ENCODE measurements around the gene TEX55. TPM values are rescaled to one million over a fixed set of nuclear protein-coding genes. Genes with fewer than 3 reads are reported as not detected.

The TEX55 gene
- total RNA-seq, 2 experiments from 2014 or later: not detected

DNA sequence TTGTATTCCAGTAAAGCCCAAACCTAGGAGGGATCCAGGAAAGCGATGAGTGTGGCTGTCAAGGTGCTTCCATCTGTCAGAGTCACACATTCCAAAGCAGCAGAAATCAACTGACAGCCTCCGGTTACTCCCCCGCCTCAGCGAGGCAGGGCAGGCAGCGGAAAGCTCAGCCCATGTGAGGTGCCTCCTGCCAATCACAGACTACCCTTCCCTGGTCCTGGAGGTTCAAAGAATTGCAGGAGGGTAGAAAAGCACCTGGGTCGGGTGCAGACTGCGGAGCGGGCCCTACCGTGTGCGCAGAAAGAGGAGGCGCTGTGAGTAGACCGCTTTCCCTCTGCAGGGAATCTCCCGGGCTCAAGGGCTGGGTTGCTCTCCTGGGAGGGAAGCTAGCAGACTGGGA is 27.4 kb downstream of the TEX55 start, which contains the start of gene UPK1B:
UPK1B (plus strand) TSS at position 274 of the 400 bp plus-strand sequence. CDS start 13,144 bp downstream, outside the sequence.
- H3K27ac Mint-ChIP-seq: no peak within 1 kb of the TSS
- H3K4me3 Mint-ChIP-seq: no peak within 1 kb of the TSS
- no peaks in the 10 kb centered on the region for H3K9me3 Mint-ChIP-seq
- H3K36me3 Mint-ChIP-seq (ENCODE audit: low read depth): no peaks in the 10 kb centered on the region
- peaks cover 24% of the 10 kb centered on the region for H3K27me3 Mint-ChIP-seq
- H3K4me1 Mint-ChIP-seq: no peaks in the 10 kb centered on the region
- ChIA-PET POLR2A (no interaction called here), CTCF (no interaction called here)
- DNase-seq: no peak

DNA sequence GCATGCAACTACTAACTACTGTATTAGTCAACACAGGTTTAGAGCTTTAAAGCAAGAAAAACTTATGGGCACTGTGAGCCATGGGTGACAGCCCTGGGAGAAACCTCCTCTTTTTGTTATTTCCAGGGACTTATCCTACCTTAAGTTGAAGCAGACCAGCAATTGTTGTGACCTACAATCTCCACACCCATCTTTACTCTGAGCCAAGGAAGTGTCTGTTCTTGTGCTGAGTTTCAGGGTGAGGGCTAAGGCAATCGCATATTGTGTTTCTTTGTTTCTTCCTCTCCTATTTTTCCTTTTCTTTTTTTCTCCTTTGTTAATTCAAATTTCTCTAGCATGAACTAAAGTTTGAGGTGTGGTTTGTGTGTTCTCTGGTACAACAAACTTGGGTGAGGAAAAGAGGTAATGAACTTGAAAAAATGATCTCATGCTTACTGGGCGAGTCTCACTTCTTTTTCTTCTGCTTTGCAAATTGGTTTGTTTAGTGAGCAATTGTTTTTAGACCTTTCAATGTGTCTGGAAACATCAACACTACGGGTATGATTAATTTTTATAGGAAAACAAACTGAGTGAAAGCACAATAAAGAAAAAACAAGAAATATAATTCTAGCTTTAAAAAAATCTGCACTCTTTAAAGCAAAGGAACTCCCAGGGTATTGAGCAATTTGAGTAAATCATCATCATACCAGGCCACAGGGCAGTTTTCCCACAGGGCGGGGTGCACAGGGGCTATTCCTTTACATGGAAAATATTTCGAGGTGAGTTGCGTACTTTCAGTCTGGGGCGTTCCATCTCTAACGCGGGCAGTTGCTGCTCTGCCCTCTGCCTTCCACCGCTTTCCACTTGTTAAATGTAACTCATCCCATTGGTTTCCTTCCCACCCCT is 30.1 kb downstream of the TEX55 start:
- Mint-ChIP-seq H3K27ac (no peak overlapping the region), H3K4me3 (no peak overlapping the region), H3K4me1 (no peaks in the 10 kb centered on the region), H3K9me3 (no peaks in the 10 kb centered on the region), H3K27me3 (peaks cover 23% of the 10 kb centered on the region), H3K36me3 (ENCODE audit: low read depth) (no peaks in the 10 kb centered on the region)
- no peak for DNase-seq
- ChIA-PET POLR2A (no interaction called here), CTCF (no interaction called here)

GRCh38 chr3:119176778-119177177 is 30.8 kb downstream of the TEX55 start:
- Mint-ChIP-seq H3K4me3 (no peak overlapping the region), H3K9me3 (no peaks in the 10 kb centered on the region), H3K27me3 (peaks cover 23% of the 10 kb centered on the region), H3K4me1 (no peaks in the 10 kb centered on the region), H3K27ac (no peak overlapping the region), H3K36me3 (ENCODE audit: low read depth) (no peaks in the 10 kb centered on the region)
- ChIA-PET POLR2A (no interaction called here), CTCF (no interaction called here)
- no peak for DNase-seq

DNA sequence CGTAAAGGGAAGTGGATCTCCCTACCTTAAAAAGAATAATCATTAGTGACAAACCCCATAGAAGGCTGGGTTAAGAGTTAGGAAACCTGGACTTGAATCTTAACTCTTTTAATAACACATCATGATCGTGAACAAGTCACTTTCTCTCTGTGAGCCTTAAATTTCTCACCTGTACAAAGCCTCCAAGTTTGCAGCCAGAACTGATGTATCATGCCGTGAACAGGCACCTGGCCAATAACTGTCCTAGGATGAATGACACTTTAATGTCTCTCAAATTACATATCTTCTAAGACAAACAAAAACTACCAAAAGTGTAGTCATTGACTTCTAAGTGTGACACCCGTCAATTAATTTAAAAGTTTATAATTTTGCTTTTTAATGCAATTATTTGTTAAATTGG is 31.4 kb downstream of the TEX55 start:
- no peaks in the 10 kb centered on the region for H3K9me3 Mint-ChIP-seq
- peaks cover 23% of the 10 kb centered on the region for H3K27me3 Mint-ChIP-seq
- POLR2A ChIA-PET: no interaction called here
- CTCF ChIA-PET: no interaction called here
- no peaks in the 10 kb centered on the region for H3K36me3 Mint-ChIP-seq (ENCODE audit: low read depth)
- DNase-seq: no peak
- H3K4me3 Mint-ChIP-seq: no peak overlapping the region
- no peaks in the 10 kb centered on the region for H3K4me1 Mint-ChIP-seq
- H3K27ac Mint-ChIP-seq: no peak overlapping the region

DNA sequence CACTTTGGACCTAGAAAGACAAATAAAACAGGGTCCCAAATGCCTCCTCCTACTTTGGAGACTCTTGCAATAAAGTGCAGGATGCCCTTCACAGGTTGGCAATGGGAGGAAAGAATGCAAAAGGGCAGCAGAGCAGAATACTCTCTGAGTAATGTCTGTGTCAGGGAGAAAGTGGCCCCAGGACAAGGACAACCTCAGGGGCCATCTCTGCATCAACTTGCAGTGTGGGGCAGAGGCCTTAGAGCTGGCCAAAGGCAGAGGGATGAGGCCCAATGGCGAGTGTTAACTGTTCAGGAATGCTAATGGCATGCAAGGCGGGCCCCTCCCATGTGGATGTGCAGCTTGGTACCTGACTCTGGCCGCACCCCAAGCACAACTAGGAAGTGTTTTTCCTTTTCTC is 35.8 kb downstream of the TEX55 start:
- no peaks in the 10 kb centered on the region for H3K9me3 Mint-ChIP-seq
- H3K27ac Mint-ChIP-seq: no peak overlapping the region
- no peak overlapping the region for H3K4me3 Mint-ChIP-seq
- no peaks in the 10 kb centered on the region for H3K4me1 Mint-ChIP-seq
- POLR2A ChIA-PET: no interaction called here
- CTCF ChIA-PET: no interaction called here
- H3K36me3 Mint-ChIP-seq (ENCODE audit: low read depth): no peaks in the 10 kb centered on the region
- DNase-seq: no peak
- H3K27me3 Mint-ChIP-seq: peaks cover 8% of the 10 kb centered on the region

DNA sequence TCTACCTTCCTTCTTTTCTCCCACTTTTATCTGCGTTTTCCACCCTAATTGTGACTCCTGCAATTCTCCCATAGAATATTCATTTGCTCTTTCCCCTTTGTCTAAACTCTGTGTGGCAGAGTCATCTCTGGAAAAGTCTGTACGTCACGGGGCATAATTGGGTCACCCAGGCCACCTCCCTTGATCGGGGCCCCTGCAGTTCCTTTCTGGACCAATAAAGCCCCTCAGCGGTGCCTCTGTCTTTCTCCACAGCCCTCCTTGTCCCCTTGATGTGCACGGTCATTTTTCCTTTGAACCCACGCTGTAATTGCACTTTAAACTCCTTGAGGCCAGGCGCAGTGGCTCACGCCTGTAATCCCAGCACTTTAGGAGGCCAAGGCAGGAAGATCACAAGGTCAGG is 38.1 kb downstream of the TEX55 start:
- Mint-ChIP-seq H3K27ac (no peak overlapping the region), H3K36me3 (ENCODE audit: low read depth) (no peaks in the 10 kb centered on the region), H3K9me3 (no peaks in the 10 kb centered on the region), H3K27me3 (peaks cover 4% of the 10 kb centered on the region), H3K4me3 (no peak overlapping the region), H3K4me1 (no peaks in the 10 kb centered on the region)
- no peak for DNase-seq
- ChIA-PET CTCF (no interaction called here), POLR2A (no interaction called here)

GRCh38 chr3:119184796-119185570 is 39.0 kb downstream of the TEX55 start:
- no peak overlapping the region for H3K27ac Mint-ChIP-seq
- no peaks in the 10 kb centered on the region for H3K36me3 Mint-ChIP-seq (ENCODE audit: low read depth)
- ChIA-PET CTCF (no interaction called here), POLR2A (no interaction called here)
- no peak for DNase-seq
- H3K27me3 Mint-ChIP-seq: peaks cover 4% of the 10 kb centered on the region
- H3K9me3 Mint-ChIP-seq: no peaks in the 10 kb centered on the region
- no peak overlapping the region for H3K4me3 Mint-ChIP-seq
- no peaks in the 10 kb centered on the region for H3K4me1 Mint-ChIP-seq

- no peaks in the 10 kb centered on the region for H3K4me1 Mint-ChIP-seq
- H3K9me3 Mint-ChIP-seq: no peaks in the 10 kb centered on the region
- H3K27me3 Mint-ChIP-seq: peaks cover 4% of the 10 kb centered on the region
- ChIA-PET POLR2A (no interaction called here), CTCF (interaction anchor here (1.6 kb wide), 1 partner anchor 54 kb away, joined by 3 read pairs; the partner anchor contains the start of gene B4GALT4)
- H3K36me3 Mint-ChIP-seq (ENCODE audit: low read depth): no peaks in the 10 kb centered on the region
- H3K27ac Mint-ChIP-seq: no peak overlapping the region
- no peak for DNase-seq
- no peak overlapping the region for H3K4me3 Mint-ChIP-seq
Measured at GRCh38 chr3:119187266-119187665, 41.3 kb downstream of the TEX55 start.

GRCh38 chr3:119191800-119192199 is 45.8 kb downstream of the TEX55 start:
- Mint-ChIP-seq H3K27me3 (peaks cover 7% of the 10 kb centered on the region), H3K4me3 (no peak overlapping the region), H3K4me1 (no peaks in the 10 kb centered on the region), H3K27ac (no peak overlapping the region), H3K9me3 (no peaks in the 10 kb centered on the region), H3K36me3 (ENCODE audit: low read depth) (no peaks in the 10 kb centered on the region)
- no peak for DNase-seq
- CTCF ChIA-PET: no interaction called here
- POLR2A ChIA-PET: no interaction called here

GRCh38 chr3:119194237-119195150 is 48.5 kb downstream of the TEX55 start:
- Mint-ChIP-seq H3K4me1 (no peaks in the 10 kb centered on the region), H3K27me3 (peaks cover 6% of the 10 kb centered on the region), H3K9me3 (no peaks in the 10 kb centered on the region), H3K36me3 (ENCODE audit: low read depth) (no peaks in the 10 kb centered on the region), H3K4me3 (no peak overlapping the region), H3K27ac (no peak overlapping the region)
- CTCF ChIA-PET: no interaction called here
- DNase-seq: no peak
- POLR2A ChIA-PET: interaction anchor here (0.6 kb wide), 1 partner anchor 128 kb away, joined by 3 read pairs; no protein-coding TSS in a partner anchor

DNA sequence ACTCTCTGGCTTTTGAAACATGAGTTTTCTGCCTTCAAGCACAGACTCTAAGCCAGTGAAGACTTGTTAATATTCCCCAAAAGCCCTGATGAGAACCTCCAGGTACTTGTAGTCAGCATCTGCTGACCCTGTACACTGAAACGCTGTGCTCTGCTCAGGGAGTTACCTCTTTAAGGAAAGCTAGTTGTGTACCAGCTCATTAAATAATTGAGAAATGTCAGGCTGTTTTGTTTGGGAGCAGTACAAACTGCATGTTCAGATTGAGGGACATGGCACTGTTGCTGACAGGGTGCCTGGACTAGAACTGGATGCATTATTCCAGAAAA is 49.1 kb downstream of the TEX55 start:
- H3K4me3 Mint-ChIP-seq: no peak overlapping the region
- ChIA-PET POLR2A (interaction anchor here (0.6 kb wide), 1 partner anchor 128 kb away, joined by 3 read pairs; no protein-coding TSS in a partner anchor), CTCF (no interaction called here)
- H3K27ac Mint-ChIP-seq: no peak overlapping the region
- H3K4me1 Mint-ChIP-seq: no peaks in the 10 kb centered on the region
- no peaks in the 10 kb centered on the region for H3K9me3 Mint-ChIP-seq
- H3K27me3 Mint-ChIP-seq: peaks cover 6% of the 10 kb centered on the region
- no peaks in the 10 kb centered on the region for H3K36me3 Mint-ChIP-seq (ENCODE audit: low read depth)
- no peak for DNase-seq

GRCh38 chr3:119195911-119196310 is 49.9 kb downstream of the TEX55 start:
- no peaks in the 10 kb centered on the region for H3K36me3 Mint-ChIP-seq (ENCODE audit: low read depth)
- peaks cover 6% of the 10 kb centered on the region for H3K27me3 Mint-ChIP-seq
- DNase-seq: no peak
- ChIA-PET CTCF (no interaction called here), POLR2A (no interaction called here)
- no peak overlapping the region for H3K27ac Mint-ChIP-seq
- H3K9me3 Mint-ChIP-seq: no peaks in the 10 kb centered on the region
- no peak overlapping the region for H3K4me3 Mint-ChIP-seq
- no peaks in the 10 kb centered on the region for H3K4me1 Mint-ChIP-seq
